IMR-90 (cell line): ENCODE data around the gene TMUB2. TPM values are rescaled to one million over a fixed set of nuclear protein-coding genes. Genes with fewer than 3 reads are reported as not detected.

ENCODE experiments used
- ATAC-seq: fragments of 200-7000 bp; cut with Tn5 transposase; 2 replicates; pipeline ENCODE4 v1.9.1; 2020; ENCODE audit warnings: low read depth, mild to moderate bottlenecking, moderate library complexity
- BruUV-seq: library from RNA; stranded (reverse); fragments of 400-500 nt; replicated peaks from 2 replicates; lab custom pipeline; 2021; lab: Mats Ljungman, UMichigan
- CTCF ChIA-PET: fragments of 300-600 bp; formaldehyde crosslinking; extraction: SDS; loops from one replicate; lab custom pipeline; 2021; ENCODE audit warnings: antibody characterized with exemption; lab: Yijun Ruan, JAX
- POLR2A ChIA-PET: fragments of 300-600 bp; sonication (Branson Sonifier 250); formaldehyde crosslinking; loops from one replicate; lab custom pipeline; 2022; ENCODE audit warnings: antibody characterized with exemption; ENCODE audit not compliant: unreplicated experiment; lab: Charles Lee
- DNase-seq: peaks from one replicate; pipeline ENCODE4 v3.0.0; 2013
- H2AFZ ChIP-seq: replicated peaks from 2 replicates; pipeline ENCODE3; 2013; ENCODE audit warnings: low read length, mild to moderate bottlenecking; ENCODE audit not compliant: poor library complexity
- H2AK5ac ChIP-seq: 2 replicates; pipeline ENCODE4 v1.6.1; 2013; ENCODE audit warnings: low read depth, low read length, inconsistent platforms
- H2AK9ac ChIP-seq: replicated peaks from 2 replicates; pipeline ENCODE3; 2013; ENCODE audit warnings: mild to moderate bottlenecking, low read depth, low read length, moderate library complexity; ENCODE audit not compliant: poor library complexity
- H2BK120ac ChIP-seq: 2 replicates; pipeline ENCODE4 v1.6.1; 2013; ENCODE audit warnings: low read depth, low read length, inconsistent platforms
- H2BK15ac ChIP-seq: 3 replicates; pipeline ENCODE4 v1.6.1; 2013; ENCODE audit warnings: low read depth, low read length, inconsistent platforms
- H2BK20ac ChIP-seq: 2 replicates; pipeline ENCODE4 v1.6.1; 2013; ENCODE audit warnings: low read depth, mild to moderate bottlenecking, inconsistent platforms, low read length, moderate library complexity
- H2BK5ac ChIP-seq: 2 replicates; pipeline ENCODE4 v1.6.1; 2013; ENCODE audit warnings: mild to moderate bottlenecking, low read depth, low read length, inconsistent platforms; ENCODE audit not compliant: poor library complexity, severe bottlenecking
- H3K14ac ChIP-seq: replicated peaks from 2 replicates; pipeline ENCODE4 v1.6.1; 2013; ENCODE audit warnings: low read depth, low read length, inconsistent platforms
- H3K18ac ChIP-seq: 2 replicates; pipeline ENCODE4 v1.6.1; 2013; ENCODE audit warnings: low read depth, low read length, control low read depth
- H3K23ac ChIP-seq: 2 replicates; pipeline ENCODE4 v1.6.1; 2013; ENCODE audit warnings: low read depth, low read length, inconsistent platforms
- H3K27ac ChIP-seq: 2 replicates; pipeline ENCODE4 v1.5.1; 2013; ENCODE audit warnings: mild to moderate bottlenecking, control low read depth, low read length; ENCODE audit not compliant: insufficient read depth
- H3K27me3 ChIP-seq: 2 replicates; pipeline ENCODE4 v1.6.1; 2013; ENCODE audit warnings: low read length; ENCODE audit not compliant: control insufficient read depth, insufficient read depth
- H3K36me3 ChIP-seq: 2 replicates; pipeline ENCODE4 v1.6.1; 2013; ENCODE audit warnings: low read length, mixed read lengths; ENCODE audit not compliant: control insufficient read depth, insufficient read depth
- H3K4ac ChIP-seq: 2 replicates; pipeline ENCODE4 v1.6.1; 2013; ENCODE audit warnings: low read depth, low read length, inconsistent platforms
- H3K4me1 ChIP-seq: 2 replicates; pipeline ENCODE4 v1.6.1; 2013; ENCODE audit warnings: low read length, mixed read lengths; ENCODE audit not compliant: control insufficient read depth, insufficient read depth
- H3K4me2 ChIP-seq: 2 replicates; pipeline ENCODE4 v1.6.1; 2013; ENCODE audit warnings: low read depth, mild to moderate bottlenecking, control low read depth, low read length, moderate library complexity
- H3K4me3 ChIP-seq: 2 replicates; pipeline ENCODE4 v1.5.1; 2013; ENCODE audit warnings: low read depth, mild to moderate bottlenecking, control low read depth, low read length, moderate library complexity; ENCODE audit not compliant: insufficient read depth
- H3K56ac ChIP-seq: 2 replicates; pipeline ENCODE4 v1.6.1; 2013; ENCODE audit warnings: low read length, inconsistent platforms; ENCODE audit not compliant: insufficient read depth; ENCODE audit errors: extremely low read depth
- H3K79me1 ChIP-seq, 2 experiments: 2 replicates each; pipeline ENCODE4 v1.6.1; 2013; ENCODE audit warnings: low read length in 2 of 2, inconsistent platforms in 1 of 2, low read depth in 1 of 2
- H3K9ac ChIP-seq: 2 replicates; pipeline ENCODE4 v1.6.1; 2013; ENCODE audit warnings: low read depth, low read length, control low read depth
- H3K9me1 ChIP-seq: 2 replicates; pipeline ENCODE4 v1.6.1; 2013; ENCODE audit warnings: low read length, inconsistent platforms; ENCODE audit not compliant: insufficient read depth
- H3K9me3 ChIP-seq: 2 replicates; pipeline ENCODE4 v1.6.1; 2013; ENCODE audit warnings: low read length; ENCODE audit not compliant: control insufficient read depth, insufficient read depth
- H4K20me1 ChIP-seq: 2 replicates; pipeline ENCODE4 v1.6.1; 2013; ENCODE audit warnings: low read length, inconsistent platforms; ENCODE audit not compliant: insufficient read depth
- H4K5ac ChIP-seq: 2 replicates; pipeline ENCODE4 v1.6.1; 2013; ENCODE audit warnings: mild to moderate bottlenecking, low read depth, low read length, control low read depth
- H4K8ac ChIP-seq, 2 experiments: 2 replicates each; pipeline ENCODE4 v1.6.1; 2013; ENCODE audit warnings: low read depth in 2 of 2, low read length in 2 of 2, control low read depth in 1 of 2, inconsistent platforms in 1 of 2
- H4K91ac ChIP-seq: 2 replicates; pipeline ENCODE4 v1.6.1; 2013; ENCODE audit warnings: low read depth, low read length, inconsistent platforms; ENCODE audit not compliant: insufficient read depth
- MXI1 ChIP-seq: IDR thresholded peaks from 2 replicates; pipeline ENCODE4 v1.6.1; 2012; ENCODE audit warnings: low read depth, mild to moderate bottlenecking, low read length, moderate library complexity, borderline replicate concordance
- USF2 ChIP-seq: fragments of 150-350 bp; IDR thresholded peaks from 2 replicates; pipeline ENCODE4 v1.6.1; 2017; ENCODE audit warnings: mild to moderate bottlenecking, antibody characterized with exemption, low read length, low read depth
- WGBS, 2 experiments: methylation state at CpG; one replicate each; pipeline versions ENCODE4 v1.1.5 to v1.1.7; 2013; ENCODE audit warnings: missing lambda C conversion rate in 2 of 2; ENCODE audit not compliant: insufficient read length in 1 of 2; ENCODE audit errors: extremely low coverage in 2 of 2; 5-methylcytosine and 5-hydroxymethylcytosine counted together
- dilution Hi-C: fragments of 300-500 bp; cut with HindIII; formaldehyde crosslinking; loops from one replicate; pipeline ENCODE4 v1.14.3; 2018; ENCODE audit warnings: low sequenced_read_pairs; ENCODE audit not compliant: unreplicated experiment
- in situ Hi-C: fragments of 300-500 bp; cut with MboI; formaldehyde crosslinking; loops from 3 replicates; pipeline ENCODE4 v1.14.3; 2019; ENCODE audit warnings: low sequenced_read_pairs, inconsistent platforms, mixed read lengths
- intact Hi-C: fragments of 100-400 bp; cut with micrococcal nuclease; formaldehyde crosslinking; loops from 2 replicates; pipeline ENCODE4 v1.10.0; 2022
- polyA plus RNA-seq, 3 experiments: library from polyadenylated mRNA; depleted of rRNA; stranded (reverse); fragments of >200 nt; gene quantifications; 2 replicates each; pipeline ENCODE4 v1.2.3, GENCODE V29; 2012; ENCODE audit warnings: low replicate concordance in 1 of 3
- total RNA-seq: library from RNA; depleted of rRNA; stranded (reverse); fragments of >200 nt; gene quantifications from 2 replicates; pipeline ENCODE4 v1.2.3, GENCODE V29; 2012

TMUB2 gene
- total and polyA plus RNA-seq, 2 of the 4 experiments (the other 2 are of a cell fraction), result 16.5 to 42.5 TPM

GRCh38 chr17:44230140-44230539, 43.4 kb downstream of the TMUB2 start:
- DNase-seq (no peak), ATAC-seq (no peak)
- H2AK9ac ChIP-seq, result no peak overlapping the region
- no peak overlapping the region for H4K91ac ChIP-seq
- H4K5ac ChIP-seq, result no peak overlapping the region
- no peak overlapping the region for H2AK5ac ChIP-seq
- H3K27me3 ChIP-seq, result peaks cover 18% of the 10 kb centered on the region; the same call in 1 of the 2 replicates
- H2BK5ac ChIP-seq, result no peak overlapping the region
- H3K4me2 ChIP-seq, result no peak overlapping the region
- H3K9me3 ChIP-seq, result no peaks in the 10 kb centered on the region
- dilution Hi-C loops, result no loop called here
- H3K23ac ChIP-seq, result no peak overlapping the region
- H3K9me1 ChIP-seq, result no peaks in the 10 kb centered on the region
- no peaks in the 10 kb centered on the region for H3K36me3 ChIP-seq
- no peak overlapping the region for H3K56ac ChIP-seq
- no peaks in the 10 kb centered on the region for H4K20me1 ChIP-seq
- H3K9ac ChIP-seq, result no peak overlapping the region
- H2BK15ac ChIP-seq, result no peak overlapping the region
- no peak for TF ChIP-seq USF2
- no peak for TF ChIP-seq MXI1
- no peak overlapping the region for H2BK120ac ChIP-seq
- H4K8ac ChIP-seq, result no peak overlapping the region
- CTCF ChIA-PET, result no interaction called here
- no TSS peak for BruUV-seq
- no peak overlapping the region for H3K4me3 ChIP-seq
- H3K18ac ChIP-seq, result no peak overlapping the region
- intact Hi-C loops, result no loop called here
- no peak overlapping the region for H2AFZ ChIP-seq
- no peaks in the 10 kb centered on the region for H3K4me1 ChIP-seq
- no peak overlapping the region for H3K4ac ChIP-seq
- H3K79me1 ChIP-seq, result no peaks in the 10 kb centered on the region
- POLR2A ChIA-PET, result interaction anchor here (0.5 to 1.0 kb wide), 2 partner anchors 9 to 325 kb away, joined by 8 to 12 read pairs; no protein-coding TSS in a partner anchor
- H3K14ac ChIP-seq, result no peak overlapping the region
- no peak overlapping the region for H3K27ac ChIP-seq
- in situ Hi-C loops, result no loop called here
- 82% methylated on average over 3 of the region's 9 CpGs; no CpG with 5 or more reads in 1 of the 2 experiments for WGBS, 2 experiments
- H2BK20ac ChIP-seq, result no peak overlapping the region
